ENCODE data around the gene TBC1D20. TPM values are rescaled to one million over a fixed set of nuclear protein-coding genes. Genes with fewer than 3 reads are reported as not detected.
A peak's percentile ranks its signal among the peaks of the same experiment; 100 is the strongest.
"Not testable (repeated sequence)": the region's sequence is repeated elsewhere in the genome, so short reads cannot be mapped to it uniquely, and the experiment has no call there.

Gene TBC1D20
- total RNA-seq (10 to 100 TPM; 45.7 to 52.6 TPM), polyA plus RNA-seq (ENCODE audit: insufficient read depth, low read depth, low replicate concordance) (43.5 TPM)
- long read RNA-seq, donor 1, full-length matches to known transcripts: 17 of 17 reads
- long read RNA-seq, donor 1, partial matches to known transcripts: 0 of 17 reads
- long read RNA-seq, donor 1, other reads (novel, unspliced or antisense): 0 of 17 reads
- long read RNA-seq, donor 2, full-length matches to known transcripts: 7 of 12 reads
- long read RNA-seq, donor 2, partial matches to known transcripts: 5 of 12 reads
- long read RNA-seq, donor 2, other reads (novel, unspliced or antisense): 0 of 12 reads

- Histone ChIP-seq H3K27me3 (no peaks in the 10 kb centered on the region), H3K4me3 (peak within 1 kb of the TSS; percentile 95 to 97), H3K4me1 (peaks cover 26% of the 10 kb centered on the region), H3K27ac (peak within 1 kb of the TSS; percentile 87 to 97), H3K9me3 (no peaks in the 10 kb centered on the region), H3K36me3 (ENCODE audit: low read depth, missing control alignments) (no peaks in the 10 kb centered on the region)
- intact Hi-C loops (cut with DNase I; ENCODE audit: low total_unique reads): no loop called here
- peak; percentile 90 for DNase-seq
- WGBS, 2 donors: 0 to 1% methylated on average over 34 to 77 of the region's 80 CpGs
- TF ChIP-seq CTCF (IDR thresholded peaks at IDR 0.05): peak in 2 of 3 experiments; percentile 13 to 26
- no peak for TF ChIP-seq POLR2A (IDR thresholded peaks at IDR 0.05)
These were observed at the start of gene TBC1D20 for GRCh38 chr20:462199-462991. TSS of gene TBC1D20 (minus strand) at chr20:462533. CDS start at chr20:462405, 128 bp downstream.

- H3K4me1 ChIP-seq; H3K27me3 ChIP-seq; H3K9me3 ChIP-seq; DNase-seq; intact Hi-C loops (cut with DNase I; ENCODE audit: low total_unique reads); H3K27ac ChIP-seq; H3K4me3 ChIP-seq; H3K36me3 ChIP-seq (ENCODE audit: low read depth, missing control alignments): not testable (repeated sequence)
- WGBS, 2 donors: 73 to 74% methylated on average over 9 of the region's 9 CpGs
These were observed 48.2 kb upstream of the TBC1D20 start for GRCh38 chr20:510328-511057.

GRCh38 chr20:508364-508787 lies 46.0 kb upstream of the TBC1D20 start:
- H3K4me3 ChIP-seq; DNase-seq; intact Hi-C loops (cut with DNase I; ENCODE audit: low total_unique reads); H3K4me1 ChIP-seq; H3K27ac ChIP-seq; H3K27me3 ChIP-seq; H3K36me3 ChIP-seq (ENCODE audit: low read depth, missing control alignments); H3K9me3 ChIP-seq: not testable (repeated sequence)
- 69 to 70% methylated on average over 6 of the region's 6 CpGs for WGBS, 2 donors

DNA sequence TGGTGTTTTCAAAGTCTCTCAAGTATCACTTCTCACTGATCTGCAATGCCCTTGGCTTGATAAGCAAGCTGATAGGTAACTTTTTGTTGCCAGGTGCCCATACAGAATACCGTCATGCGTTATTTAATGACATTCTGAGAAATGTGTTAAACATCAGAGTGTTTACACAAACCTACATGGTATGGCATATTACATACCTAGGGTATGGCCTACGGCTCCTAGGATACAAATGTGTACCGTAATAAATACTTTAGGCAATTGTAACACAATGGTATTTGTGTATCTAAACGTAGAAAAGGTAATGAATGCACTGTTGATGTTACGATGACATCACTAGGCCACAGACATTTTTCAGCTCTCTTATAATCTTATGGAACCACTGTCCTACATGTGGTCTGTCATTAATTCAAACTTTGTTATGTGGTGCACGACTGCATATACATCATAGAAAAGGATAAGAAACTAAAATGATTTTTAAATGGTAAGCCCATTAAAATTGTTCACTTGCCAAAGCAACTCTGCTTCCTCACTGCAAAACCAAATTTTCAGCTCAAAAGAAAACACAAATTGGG lies 45.5 kb upstream of the TBC1D20 start:
- Histone ChIP-seq H3K4me3 (no peak overlapping the region), H3K9me3 (no peaks in the 10 kb centered on the region), H3K4me1 (no peaks in the 10 kb centered on the region), H3K27me3 (no peaks in the 10 kb centered on the region), H3K27ac (no peak overlapping the region), H3K36me3 (ENCODE audit: low read depth, missing control alignments) (no peaks in the 10 kb centered on the region)
- 89 to 91% methylated on average over 7 of the region's 7 CpGs for WGBS, 2 donors
- intact Hi-C loops (cut with DNase I; ENCODE audit: low total_unique reads): no loop called here
- no peak for DNase-seq
- no peak for TF ChIP-seq POLR2A (IDR thresholded peaks at IDR 0.05)
- TF ChIP-seq CTCF (IDR thresholded peaks at IDR 0.05): no peak

DNA sequence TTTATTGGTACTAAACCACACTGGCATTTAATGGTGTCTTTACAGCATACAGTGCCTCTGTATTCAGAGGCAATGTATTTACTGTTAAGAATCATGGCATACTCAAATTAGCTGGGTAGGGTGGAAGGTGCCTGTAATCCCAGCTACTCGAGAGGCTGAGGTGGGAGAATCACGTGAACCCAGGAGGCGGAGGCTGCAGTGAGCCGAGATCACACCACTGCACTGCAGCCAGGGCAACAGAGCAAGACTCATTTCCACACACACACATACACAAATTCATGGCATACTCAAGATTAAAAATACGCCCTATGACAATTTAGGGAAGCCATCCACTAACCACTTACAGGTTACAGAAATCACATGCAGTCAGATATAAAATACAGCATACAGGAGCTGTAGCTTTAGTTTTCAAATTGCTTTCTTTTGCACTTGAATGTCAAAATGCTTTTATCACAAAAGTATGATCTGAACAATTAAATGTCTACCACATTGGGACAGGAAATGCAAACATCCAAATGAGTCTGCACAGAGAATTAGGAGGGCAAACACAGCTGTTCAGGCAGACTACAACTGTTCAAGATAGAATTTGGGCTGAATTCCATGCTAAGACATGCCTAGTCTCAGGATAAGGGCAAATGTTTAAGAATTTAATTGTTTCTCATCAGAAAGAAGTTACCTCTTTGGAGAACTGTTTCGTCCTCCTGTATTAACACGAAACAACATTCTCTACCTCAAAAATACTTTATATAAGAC lies 44.8 kb upstream of the TBC1D20 start:
- WGBS, 2 donors: 89 to 91% methylated on average over 7 of the region's 7 CpGs
- H3K36me3 ChIP-seq (ENCODE audit: low read depth, missing control alignments): no peaks in the 10 kb centered on the region
- intact Hi-C loops (cut with DNase I; ENCODE audit: low total_unique reads): no loop called here

More for the DNA sequence above, 44.8 kb upstream of the TBC1D20 start:
- Histone ChIP-seq H3K9me3 (no peaks in the 10 kb centered on the region), H3K27ac (no peak overlapping the region), H3K27me3 (no peaks in the 10 kb centered on the region), H3K4me3 (no peak overlapping the region), H3K4me1 (no peaks in the 10 kb centered on the region)
- DNase-seq: no peak
- TF ChIP-seq POLR2A (IDR thresholded peaks at IDR 0.05): no peak
- no peak for TF ChIP-seq CTCF (IDR thresholded peaks at IDR 0.05)
